Fibroblast of lung (primary cell): ENCODE measurements around the gene FAM110A. TPM values are rescaled to one million over a fixed set of nuclear protein-coding genes. Genes with fewer than 3 reads are reported as not detected.
"Not testable (repeated sequence)": the region's sequence is repeated elsewhere in the genome, so short reads cannot be mapped to it uniquely, and the experiment has no call there.

ENCODE experiments used
- DNase-seq, 2 donors: peaks; one replicate each; pipeline versions ENCODE4 v3.0.0 to v3.0.0-alpha.2; 2010; ENCODE audit warnings: low read depth in 2 of 2
- H2AFZ ChIP-seq: 2 replicates; pipeline ENCODE4 v1.5.1; 2012; ENCODE audit warnings: low read length, control low read depth, inconsistent platforms
- H3K27ac ChIP-seq: 2 replicates; pipeline ENCODE4 v1.5.1; 2011; ENCODE audit warnings: low read length, control low read depth; ENCODE audit not compliant: insufficient read depth
- H3K27me3 ChIP-seq: 2 replicates; pipeline ENCODE4 v1.5.1; 2011; ENCODE audit warnings: mild to moderate bottlenecking, low read length; ENCODE audit not compliant: control insufficient read depth, insufficient read depth
- H3K36me3 ChIP-seq: 2 replicates; pipeline ENCODE4 v1.5.1; 2011; ENCODE audit warnings: low read length; ENCODE audit not compliant: control insufficient read depth, insufficient read depth
- H3K4me1 ChIP-seq: 2 replicates; pipeline ENCODE4 v1.5.1; 2011; ENCODE audit warnings: low read length; ENCODE audit not compliant: control insufficient read depth, insufficient read depth; ENCODE audit errors: extremely low read depth
- H3K4me2 ChIP-seq: 2 replicates; pipeline ENCODE4 v1.5.1; 2011; ENCODE audit warnings: low read length, control low read depth; ENCODE audit not compliant: insufficient read depth; ENCODE audit errors: extremely low read depth
- H3K4me3 ChIP-seq, 4 experiments: fragments of 200-600 bp in 1 of 4; sonication (generic) in 1 of 4; replicated peaks in 1 of 4; 2 replicates each; pipeline ENCODE4 v1.5.1; 2011 to 2016; ENCODE audit warnings: low read length in 4 of 4, low read depth in 3 of 4, mild to moderate bottlenecking in 3 of 4, control low read depth in 2 of 4, inconsistent platforms in 1 of 4, mixed read lengths in 1 of 4; ENCODE audit not compliant: insufficient read depth in 1 of 4; ENCODE audit errors: control extremely low read depth in 1 of 4
- H3K79me2 ChIP-seq: 2 replicates; pipeline ENCODE4 v1.5.1; 2012; ENCODE audit warnings: mild to moderate bottlenecking, low read length, inconsistent platforms; ENCODE audit not compliant: control insufficient read depth, insufficient read depth
- H3K9ac ChIP-seq: 2 replicates; pipeline ENCODE4 v1.5.1; 2011; ENCODE audit warnings: mild to moderate bottlenecking, low read length, control low read depth; ENCODE audit not compliant: insufficient read depth
- H3K9me3 ChIP-seq: 2 replicates; pipeline ENCODE4 v1.5.1; 2012; ENCODE audit warnings: low read depth, low read length; ENCODE audit not compliant: control insufficient read depth, insufficient read depth
- H4K20me1 ChIP-seq: 2 replicates; pipeline ENCODE4 v1.5.1; 2011; ENCODE audit warnings: low read length; ENCODE audit not compliant: control insufficient read depth, insufficient read depth; ENCODE audit errors: extremely low read depth
- EZH2 ChIP-seq: IDR thresholded peaks from 2 replicates; pipeline ENCODE4 v1.5.1; 2012; ENCODE audit warnings: low read length, control low read depth, mild to moderate bottlenecking; ENCODE audit errors: missing control alignments
- polyA plus RNA-seq, 2 donors: library from polyadenylated mRNA; depleted of rRNA in 1 of 2; stranded (reverse) in 1 of 2; unstranded in 1 of 2; fragments of >200 nt; gene quantifications; 2 replicates each; pipeline ENCODE4 v1.2.1, GENCODE V29; 2011 to 2012; ENCODE audit warnings: missing spikeins in 1 of 2
- total RNA-seq: library from RNA; depleted of rRNA; stranded (reverse); fragments of >200 nt; gene quantifications from 2 replicates; pipeline ENCODE4 v1.2.1, GENCODE V29; 2014
- TF ChIP-seq, protein P1 (sequence below), 2 donors: IDR thresholded peaks in 1 of 2; conservative IDR thresholded peaks in 1 of 2; 1 replicate in 1 of 2; 2 replicates in 1 of 2; pipeline ENCODE4 v1.5.1; 2011 to 2012; ENCODE audit warnings: low read length in 2 of 2, control low read depth in 1 of 2, inconsistent platforms in 1 of 2, low read depth in 1 of 2, mild to moderate bottlenecking in 1 of 2

The FAM110A gene
- total and polyA plus RNA-seq, 2 donors (not counting 1 experiment from before 2014, with no cell fraction given): 1.5 to 1.8 TPM

DNA sequence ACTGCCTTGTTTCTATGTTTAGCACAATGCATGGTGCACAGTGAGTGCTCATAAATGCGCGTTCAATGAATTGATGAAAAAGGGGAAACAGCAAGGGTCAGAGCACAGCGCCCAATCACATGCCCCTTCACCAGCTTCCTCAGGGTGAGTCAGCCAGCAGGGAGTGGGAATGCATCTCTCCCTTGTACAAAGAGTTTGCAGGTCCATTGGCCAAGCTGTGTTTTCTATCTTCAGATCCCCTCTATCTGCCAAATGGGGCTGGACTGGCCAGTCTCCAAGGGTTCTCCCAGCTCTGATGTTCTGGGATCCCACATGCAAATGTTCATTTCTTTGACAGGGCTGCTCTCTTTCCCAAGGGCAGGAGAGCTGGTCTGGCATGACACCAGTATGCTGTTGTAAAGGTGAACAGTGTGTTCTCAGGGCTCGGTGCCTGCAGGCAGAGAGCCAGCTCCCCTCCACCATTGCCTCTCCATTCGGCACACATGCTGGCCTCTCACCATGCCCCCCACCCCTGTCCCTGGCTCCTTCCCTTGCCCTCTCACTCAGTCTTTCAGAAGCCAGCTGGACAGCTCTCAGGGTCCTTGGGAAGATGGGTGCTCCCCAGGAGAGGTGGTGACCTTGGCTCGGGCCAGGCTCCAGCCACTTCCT lies 57.7 kb downstream of the FAM110A start:
- no peaks in the 10 kb centered on the region for H4K20me1 ChIP-seq
- TF ChIP-seq EZH2: no peak
- TF ChIP-seq, protein P1, sequence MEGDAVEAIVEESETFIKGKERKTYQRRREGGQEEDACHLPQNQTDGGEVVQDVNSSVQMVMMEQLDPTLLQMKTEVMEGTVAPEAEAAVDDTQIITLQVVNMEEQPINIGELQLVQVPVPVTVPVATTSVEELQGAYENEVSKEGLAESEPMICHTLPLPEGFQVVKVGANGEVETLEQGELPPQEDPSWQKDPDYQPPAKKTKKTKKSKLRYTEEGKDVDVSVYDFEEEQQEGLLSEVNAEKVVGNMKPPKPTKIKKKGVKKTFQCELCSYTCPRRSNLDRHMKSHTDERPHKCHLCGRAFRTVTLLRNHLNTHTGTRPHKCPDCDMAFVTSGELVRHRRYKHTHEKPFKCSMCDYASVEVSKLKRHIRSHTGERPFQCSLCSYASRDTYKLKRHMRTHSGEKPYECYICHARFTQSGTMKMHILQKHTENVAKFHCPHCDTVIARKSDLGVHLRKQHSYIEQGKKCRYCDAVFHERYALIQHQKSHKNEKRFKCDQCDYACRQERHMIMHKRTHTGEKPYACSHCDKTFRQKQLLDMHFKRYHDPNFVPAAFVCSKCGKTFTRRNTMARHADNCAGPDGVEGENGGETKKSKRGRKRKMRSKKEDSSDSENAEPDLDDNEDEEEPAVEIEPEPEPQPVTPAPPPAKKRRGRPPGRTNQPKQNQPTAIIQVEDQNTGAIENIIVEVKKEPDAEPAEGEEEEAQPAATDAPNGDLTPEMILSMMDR (conservative IDR thresholded peaks at IDR 0.05 in 1 of 2, IDR thresholded peaks at IDR 0.05 in 1 of 2; ENCODE audit: low read depth in 1 of 2, low read length in 2 of 2): no peak
- H3K4me1 ChIP-seq: no peaks in the 10 kb centered on the region
- no peaks in the 10 kb centered on the region for H3K27me3 ChIP-seq
- no peak overlapping the region for H3K4me2 ChIP-seq
- H3K79me2 ChIP-seq: no peaks in the 10 kb centered on the region
- H3K9ac ChIP-seq: no peak overlapping the region
- no peak overlapping the region for H3K27ac ChIP-seq
- no peak for DNase-seq
- H2AFZ ChIP-seq: no peak overlapping the region
- H3K9me3 ChIP-seq: no peaks in the 10 kb centered on the region
- no peak overlapping the region for H3K4me3 ChIP-seq
- no peaks in the 10 kb centered on the region for H3K36me3 ChIP-seq

DNA sequence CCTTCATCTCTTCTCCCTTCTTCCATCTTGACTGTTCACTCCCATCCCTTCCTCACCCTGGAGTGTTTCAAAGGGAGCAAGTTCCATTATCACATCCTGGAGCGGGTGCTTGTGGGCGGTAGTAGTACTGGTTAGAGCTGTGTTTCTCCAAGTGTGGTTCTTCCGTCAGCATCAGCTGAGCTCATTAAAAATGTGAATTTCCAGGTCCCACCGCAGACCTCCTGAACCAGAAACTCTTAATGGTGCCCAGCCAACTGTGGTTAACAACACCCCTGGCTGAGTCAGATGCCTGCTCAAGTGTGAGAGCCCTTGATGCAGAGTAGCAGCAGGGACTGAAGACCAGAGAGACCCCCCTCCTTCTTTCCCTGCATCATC lies 58.2 kb downstream of the FAM110A start:
- no peak overlapping the region for H3K4me2 ChIP-seq
- no peak overlapping the region for H3K9ac ChIP-seq
- DNase-seq: peak in 1 of 2 donors; percentile 34
- no peaks in the 10 kb centered on the region for H3K36me3 ChIP-seq
- no peaks in the 10 kb centered on the region for H3K27me3 ChIP-seq
- no peaks in the 10 kb centered on the region for H4K20me1 ChIP-seq
- no peak overlapping the region for H2AFZ ChIP-seq
- no peak for TF ChIP-seq EZH2
- TF ChIP-seq, protein P1 (conservative IDR thresholded peaks at IDR 0.05 in 1 of 2, IDR thresholded peaks at IDR 0.05 in 1 of 2; ENCODE audit: low read depth in 1 of 2, low read length in 2 of 2): no peak
- H3K79me2 ChIP-seq: no peaks in the 10 kb centered on the region
- H3K9me3 ChIP-seq: no peaks in the 10 kb centered on the region
- H3K4me3 ChIP-seq: no peak overlapping the region
- no peak overlapping the region for H3K27ac ChIP-seq
- no peaks in the 10 kb centered on the region for H3K4me1 ChIP-seq

DNA sequence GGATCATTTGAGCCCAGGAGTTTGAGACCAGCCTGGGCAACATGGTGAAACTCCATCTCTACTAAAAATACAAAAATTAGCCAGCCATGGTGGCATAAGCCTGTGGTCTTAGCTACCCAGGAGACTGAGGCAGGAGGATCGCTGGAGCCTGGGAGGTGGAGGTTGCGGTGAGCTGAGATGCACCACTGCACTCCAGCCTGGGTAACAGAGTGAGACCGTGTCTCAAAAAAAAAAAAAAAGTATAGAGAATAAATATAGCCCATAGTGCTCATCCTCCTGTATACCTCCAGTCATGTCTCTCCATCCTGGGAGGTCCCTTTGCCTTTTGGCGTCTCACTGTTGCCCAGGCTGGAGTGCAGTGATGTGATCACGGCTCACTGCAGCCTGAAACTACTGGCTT lies 58.9 kb downstream of the FAM110A start:
- not testable (repeated sequence) for H3K4me3 ChIP-seq

More for the DNA sequence above, 58.9 kb downstream of the FAM110A start:
- not testable (repeated sequence) for H3K4me1 ChIP-seq, H3K9me3 ChIP-seq, H3K79me2 ChIP-seq, H2AFZ ChIP-seq, H3K27me3 ChIP-seq, H4K20me1 ChIP-seq, H3K4me2 ChIP-seq, H3K9ac ChIP-seq, H3K27ac ChIP-seq, H3K36me3 ChIP-seq, DNase-seq

Other genes starting within 250 kb of the FAM110A start
- gene TCF15, start 223.4 kb upstream of the FAM110A start, total RNA-seq: not detected in 2 replicates
- gene TCF15, start 223.4 kb upstream of the FAM110A start, polyA plus RNA-seq: not detected in 2 replicates
- 58.6 and 91.2 TPM in 2 replicates for gene SRXN1, start 180.5 kb upstream of the FAM110A start, total RNA-seq
- 50.5 and 67.7 TPM in 2 replicates for gene SRXN1, start 180.5 kb upstream of the FAM110A start, polyA plus RNA-seq
- gene SCRT2, start 157.9 kb upstream of the FAM110A start, total RNA-seq: not detected in 2 replicates
- not detected in 2 replicates for gene SCRT2, start 157.9 kb upstream of the FAM110A start, polyA plus RNA-seq
- gene SLC52A3, start 65.2 kb upstream of the FAM110A start, total RNA-seq: not detected in 2 replicates
- not detected in 2 replicates for gene SLC52A3, start 65.2 kb upstream of the FAM110A start, polyA plus RNA-seq
- under 0.01 TPM in 2 replicates for gene ANGPT4, start 82.6 kb downstream of the FAM110A start, total RNA-seq
- gene ANGPT4, start 82.6 kb downstream of the FAM110A start, polyA plus RNA-seq: not detected in 2 replicates
- gene RSPO4, start 168.6 kb downstream of the FAM110A start, total RNA-seq: not detected in 2 replicates
- not detected in 2 replicates for gene RSPO4, start 168.6 kb downstream of the FAM110A start, polyA plus RNA-seq